Liver (tissue), 9 donors: ENCODE measurements around the gene CDH4. TPM values are rescaled to one million over a fixed set of nuclear protein-coding genes. Genes with fewer than 3 reads are reported as not detected.
A peak's percentile ranks its signal among the peaks of the same experiment; 100 is the strongest.

Experiments
- DNase-seq: peaks from one replicate; pipeline ENCODE4 v3.0.0-alpha.2; 2017; ENCODE audit warnings: low spot score
- H3K27ac ChIP-seq, 2 donors: one replicate each; pipeline ENCODE4 v1.7.0; 2013; ENCODE audit warnings: inconsistent platforms in 2 of 2, low read length in 2 of 2, control low read depth in 1 of 2, low read depth in 1 of 2, mild to moderate bottlenecking in 1 of 2
- H3K27me3 ChIP-seq, 4 donors: one replicate each; pipeline versions ENCODE4 v1.6.1 to v1.7.0; 2013; ENCODE audit warnings: low read length in 3 of 4, inconsistent platforms in 1 of 4, mild to moderate bottlenecking in 1 of 4, moderate library complexity in 1 of 4; ENCODE audit not compliant: control insufficient read depth in 4 of 4, insufficient read depth in 4 of 4
- H3K36me3 ChIP-seq, 4 donors: one replicate each; pipeline versions ENCODE4 v1.6.1 to v1.7.0; 2013; ENCODE audit warnings: low read length in 3 of 4, mild to moderate bottlenecking in 3 of 4, low read depth in 1 of 4, moderate library complexity in 1 of 4; ENCODE audit not compliant: control insufficient read depth in 4 of 4, insufficient read depth in 3 of 4
- H3K4me1 ChIP-seq, 4 donors: one replicate each; pipeline versions ENCODE4 v1.6.1 to v1.7.0; 2013; ENCODE audit warnings: low read length in 3 of 4, mild to moderate bottlenecking in 3 of 4, moderate library complexity in 1 of 4; ENCODE audit not compliant: control insufficient read depth in 4 of 4, insufficient read depth in 4 of 4
- H3K4me3 ChIP-seq, 3 donors: one replicate each; pipeline versions ENCODE4 v1.6.1 to v1.7.0; 2013; ENCODE audit warnings: low read length in 3 of 3, control low read depth in 1 of 3, low read depth in 1 of 3, mild to moderate bottlenecking in 1 of 3
- H3K9ac ChIP-seq, 2 donors: one replicate each; pipeline ENCODE4 v1.7.0; 2013; ENCODE audit warnings: low read length in 2 of 2, mild to moderate bottlenecking in 2 of 2, moderate library complexity in 2 of 2, control low read depth in 1 of 2, low read depth in 1 of 2
- H3K9me3 ChIP-seq, 4 donors: one replicate each; pipeline versions ENCODE4 v1.6.1 to v1.7.0; 2013; ENCODE audit warnings: low read length in 3 of 4; ENCODE audit not compliant: control insufficient read depth in 4 of 4
- ATF3 ChIP-seq: IDR thresholded peaks from 2 replicates; pipeline ENCODE4 v1.6.1; 2016; ENCODE audit warnings: antibody characterized with exemption
- CTCF ChIP-seq: fragments of 150-350 bp; IDR thresholded peaks from 2 replicates; pipeline ENCODE4 v1.5.1; 2017; ENCODE audit warnings: improper control_type of control experiment, low read depth, low read length; ENCODE audit not compliant: missing input control
- EGR1 ChIP-seq, 2 donors: IDR thresholded peaks; 2 replicates each; pipeline ENCODE4 v1.6.1; 2016 to 2018; ENCODE audit warnings: antibody characterized with exemption in 2 of 2, low read depth in 2 of 2
- FOXA1 ChIP-seq: IDR thresholded peaks from 2 replicates; pipeline ENCODE4 v1.6.1; 2016; ENCODE audit warnings: antibody characterized with exemption
- GABPA ChIP-seq, 2 donors: IDR thresholded peaks in 1 of 2; conservative IDR thresholded peaks in 1 of 2; 2 replicates each; pipeline ENCODE4 v1.6.1; 2016; ENCODE audit warnings: antibody characterized with exemption in 2 of 2, mild to moderate bottlenecking in 1 of 2, moderate library complexity in 1 of 2
- HNF4G ChIP-seq: IDR thresholded peaks from 2 replicates; pipeline ENCODE4 v1.6.1; 2016; ENCODE audit warnings: antibody characterized with exemption
- JUND ChIP-seq, 2 donors: IDR thresholded peaks; 2 replicates each; pipeline ENCODE4 v1.6.1; 2016; ENCODE audit warnings: antibody characterized with exemption in 2 of 2
- NR2F2 ChIP-seq: IDR thresholded peaks from 2 replicates; pipeline ENCODE4 v1.6.1; 2016; ENCODE audit warnings: antibody characterized with exemption
- REST ChIP-seq: IDR thresholded peaks from 2 replicates; pipeline ENCODE4 v1.6.1; 2016; ENCODE audit warnings: antibody characterized with exemption, mild to moderate bottlenecking
- SP1 ChIP-seq: IDR thresholded peaks from 2 replicates; pipeline ENCODE4 v1.6.1; 2018; ENCODE audit warnings: antibody characterized with exemption, mild to moderate bottlenecking
- YY1 ChIP-seq: IDR thresholded peaks from 2 replicates; pipeline ENCODE4 v1.6.1; 2016; ENCODE audit warnings: antibody characterized with exemption, mild to moderate bottlenecking
- WGBS: extraction: QIAGEN DNeasy Blood & Tissue Kit; methylation state at CpG from one replicate; pipeline ENCODE4 v1.1.7; 2013; 5-methylcytosine and 5-hydroxymethylcytosine counted together
- polyA plus RNA-seq, 2 donors: library from polyadenylated mRNA; stranded (reverse) in 1 of 2; unstranded in 1 of 2; fragments of 200-250 nt in 1 of 2; fragments of >200 nt in 1 of 2; fragmentation: Nextera tagmentation in 1 of 2; extraction: Ambion mirVana in 1 of 2; gene quantifications; one replicate each; pipeline versions ENCODE4 v1.2.1 to v1.2.3, GENCODE V29; 2013 to 2015
- total RNA-seq, 2 donors: library from RNA; depleted of rRNA; stranded (reverse); fragments of >200 nt; gene quantifications; one replicate each; pipeline ENCODE4 v1.2.3, GENCODE V29; 2014
- TF ChIP-seq, protein P1 (sequence below): IDR thresholded peaks from 2 replicates; pipeline ENCODE4 v1.6.1; 2016; ENCODE audit warnings: antibody characterized with exemption
- donor health status: healthy.
- donor health status: healthy.
- donor health status: healthy.
- donor health status: healthy.
- donor health status: healthy.

Gene CDH4
- total and polyA plus RNA-seq, 4 donors: 0.03 to 0.25 (median 0.19) TPM; not detected in 1

- no peaks in the 10 kb centered on the region for H3K36me3 ChIP-seq
- 82% methylated on average over 12 of the region's 12 CpGs for WGBS
- no peaks in the 10 kb centered on the region for H3K27me3 ChIP-seq
- H3K4me3 ChIP-seq: no peak overlapping the region
- peaks cover 4 to 13% (median 6%) of the 10 kb centered on the region in 4 donors for H3K9me3 ChIP-seq
- H3K4me1 ChIP-seq: no peaks in the 10 kb centered on the region
- H3K27ac ChIP-seq: no peak overlapping the region
- H3K9ac ChIP-seq: no peak overlapping the region
- DNase-seq: no peak
- TF ChIP-seq SP1 (no peak), FOXA1 (no peak), HNF4G (no peak), NR2F2 (no peak), CTCF (no peak), GABPA (IDR thresholded peaks at IDR 0.05 in 1 of 2, conservative IDR thresholded peaks at IDR 0.05 in 1 of 2) (no peak), JUND (IDR thresholded peaks at IDR 0.05) (no peak), YY1 (no peak), EGR1 (IDR thresholded peaks at IDR 0.05; ENCODE audit: low read depth in 2 of 2) (no peak), REST (no peak), ATF3 (no peak)
- TF ChIP-seq, protein P1, sequence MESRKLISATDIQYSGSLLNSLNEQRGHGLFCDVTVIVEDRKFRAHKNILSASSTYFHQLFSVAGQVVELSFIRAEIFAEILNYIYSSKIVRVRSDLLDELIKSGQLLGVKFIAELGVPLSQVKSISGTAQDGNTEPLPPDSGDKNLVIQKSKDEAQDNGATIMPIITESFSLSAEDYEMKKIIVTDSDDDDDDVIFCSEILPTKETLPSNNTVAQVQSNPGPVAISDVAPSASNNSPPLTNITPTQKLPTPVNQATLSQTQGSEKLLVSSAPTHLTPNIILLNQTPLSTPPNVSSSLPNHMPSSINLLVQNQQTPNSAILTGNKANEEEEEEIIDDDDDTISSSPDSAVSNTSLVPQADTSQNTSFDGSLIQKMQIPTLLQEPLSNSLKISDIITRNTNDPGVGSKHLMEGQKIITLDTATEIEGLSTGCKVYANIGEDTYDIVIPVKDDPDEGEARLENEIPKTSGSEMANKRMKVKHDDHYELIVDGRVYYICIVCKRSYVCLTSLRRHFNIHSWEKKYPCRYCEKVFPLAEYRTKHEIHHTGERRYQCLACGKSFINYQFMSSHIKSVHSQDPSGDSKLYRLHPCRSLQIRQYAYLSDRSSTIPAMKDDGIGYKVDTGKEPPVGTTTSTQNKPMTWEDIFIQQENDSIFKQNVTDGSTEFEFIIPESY: no peak
Observed at GRCh38 chr20:61605862-61606557, 353.9 kb downstream of the CDH4 start.

- Histone ChIP-seq H3K27ac (no peak overlapping the region), H3K4me3 (no peak overlapping the region), H3K9me3 (peaks cover 1 to 13% (median 7%) of the 10 kb centered on the region in 4 donors), H3K36me3 (no peaks in the 10 kb centered on the region), H3K9ac (no peak overlapping the region), H3K27me3 (no peaks in the 10 kb centered on the region), H3K4me1 (no peaks in the 10 kb centered on the region)
- DNase-seq: no peak
- WGBS: 57% methylated on average over 21 of the region's 21 CpGs
- TF ChIP-seq FOXA1 (no peak), CTCF (no peak), NR2F2 (no peak), YY1 (no peak), REST (peak; percentile 96), GABPA (IDR thresholded peaks at IDR 0.05 in 1 of 2, conservative IDR thresholded peaks at IDR 0.05 in 1 of 2) (no peak)
Observed at GRCh38 chr20:61608275-61609085, 356.4 kb downstream of the CDH4 start.
